Breast epithelium (tissue), 4 donors: Measurements from ENCODE around the gene COA1. TPM values are rescaled to one million over a fixed set of nuclear protein-coding genes. Genes with fewer than 3 reads are reported as not detected.

Experiments
- DNase-seq, 2 donors: peaks; one replicate each; pipeline ENCODE4 v3.0.0-alpha.2; 2019; ENCODE audit warnings: low spot score in 2 of 2
- H3K27ac ChIP-seq, 2 donors: fragments of 200-600 bp; sonication (generic) in 1 of 2; one replicate each; pipeline ENCODE4 v1.5.1; 2016 to 2019; ENCODE audit warnings: mild to moderate bottlenecking in 1 of 2
- H3K27me3 ChIP-seq, 2 donors: fragments of 200-600 bp; sonication (generic) in 1 of 2; one replicate each; pipeline versions ENCODE4 v1.5.1 to v1.6.0; 2017 to 2019; ENCODE audit warnings: control low read depth in 1 of 2, mild to moderate bottlenecking in 1 of 2
- H3K36me3 ChIP-seq: fragments of 200-600 bp; one replicate; pipeline ENCODE4 v1.5.1; 2019
- H3K4me1 ChIP-seq, 2 donors: fragments of 200-600 bp; sonication (generic); one replicate each; pipeline ENCODE4 v1.5.1; 2016 to 2019; ENCODE audit warnings: control low read depth in 1 of 2
- H3K4me3 ChIP-seq, 3 donors: fragments of 200-600 bp; sonication (generic); 1 replicate in 2 of 3; 2 replicates in 1 of 3; pipeline ENCODE4 v1.5.1; 2016 to 2019; ENCODE audit warnings: mild to moderate bottlenecking in 3 of 3, moderate library complexity in 2 of 3
- H3K9me3 ChIP-seq, 2 donors: fragments of 200-600 bp; sonication (generic) in 1 of 2; one replicate each; pipeline ENCODE4 v1.5.1; 2016 to 2019; ENCODE audit warnings: control low read depth in 1 of 2
- POLR2A ChIP-seq: fragments of 450-650 bp; IDR thresholded peaks from one replicate; pipeline ENCODE4 v1.6.1; 2016; ENCODE audit warnings: antibody characterized with exemption, mild to moderate bottlenecking, moderate library complexity
- POLR2AphosphoS5 ChIP-seq, 3 donors: sonication (generic); formaldehyde crosslinking; IDR thresholded peaks; one replicate each; pipeline ENCODE4 v1.6.1; 2017; ENCODE audit warnings: antibody characterized with exemption in 3 of 3
- intact Hi-C: fragments of 100-400 bp; cut with DNase I; formaldehyde crosslinking; loops from one replicate; pipeline ENCODE4 v1.15.1; 2023; ENCODE audit warnings: low total_unique reads
- total RNA-seq, 3 donors: library from RNA; depleted of rRNA; stranded (reverse); fragments of >200 nt; gene quantifications; one replicate each; pipeline ENCODE4 v1.1.0, GENCODE V29; 2016
- TF ChIP-seq, protein P1 (sequence below), 3 donors: fragments of 450-650 bp; IDR thresholded peaks; one replicate each; pipeline ENCODE4 v1.5.1; 2016 to 2017; ENCODE audit warnings: antibody characterized with exemption in 3 of 3, mild to moderate bottlenecking in 3 of 3, moderate library complexity in 3 of 3

The COA1 gene
- total RNA-seq, 3 donors from 2014 or later: 39.0 to 94.3 (median 91.4) TPM

DNA sequence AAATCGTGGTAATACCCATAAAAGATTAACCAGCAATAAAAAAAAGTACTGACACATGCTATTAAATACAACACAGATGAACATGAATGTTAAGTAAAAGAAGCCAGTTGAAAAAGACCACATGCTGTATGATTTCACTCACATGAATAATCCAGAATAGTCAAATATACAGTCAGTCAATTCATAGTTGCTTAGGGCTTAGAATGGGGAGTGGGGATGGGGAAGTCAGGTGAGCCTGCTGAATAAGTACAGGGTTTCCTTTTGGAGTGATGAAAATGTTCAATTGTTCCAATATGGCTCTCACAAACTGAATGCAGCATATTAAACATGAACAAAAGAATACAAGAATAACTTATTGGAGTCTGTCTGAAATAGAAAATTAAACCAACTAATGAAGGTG lies 1.8 kb downstream of the COA1 start:
- Histone ChIP-seq H3K9me3 (no peaks in the 10 kb centered on the region), H3K27ac (no peak overlapping the region), H3K4me1 (peaks cover 0 to 10% of the 10 kb centered on the region in 2 donors), H3K4me3 (no peak overlapping the region), H3K27me3 (no peaks in the 10 kb centered on the region), H3K36me3 (no peaks in the 10 kb centered on the region)
- intact Hi-C loops: no loop called here
- DNase-seq: no peak
- TF ChIP-seq, protein P1, sequence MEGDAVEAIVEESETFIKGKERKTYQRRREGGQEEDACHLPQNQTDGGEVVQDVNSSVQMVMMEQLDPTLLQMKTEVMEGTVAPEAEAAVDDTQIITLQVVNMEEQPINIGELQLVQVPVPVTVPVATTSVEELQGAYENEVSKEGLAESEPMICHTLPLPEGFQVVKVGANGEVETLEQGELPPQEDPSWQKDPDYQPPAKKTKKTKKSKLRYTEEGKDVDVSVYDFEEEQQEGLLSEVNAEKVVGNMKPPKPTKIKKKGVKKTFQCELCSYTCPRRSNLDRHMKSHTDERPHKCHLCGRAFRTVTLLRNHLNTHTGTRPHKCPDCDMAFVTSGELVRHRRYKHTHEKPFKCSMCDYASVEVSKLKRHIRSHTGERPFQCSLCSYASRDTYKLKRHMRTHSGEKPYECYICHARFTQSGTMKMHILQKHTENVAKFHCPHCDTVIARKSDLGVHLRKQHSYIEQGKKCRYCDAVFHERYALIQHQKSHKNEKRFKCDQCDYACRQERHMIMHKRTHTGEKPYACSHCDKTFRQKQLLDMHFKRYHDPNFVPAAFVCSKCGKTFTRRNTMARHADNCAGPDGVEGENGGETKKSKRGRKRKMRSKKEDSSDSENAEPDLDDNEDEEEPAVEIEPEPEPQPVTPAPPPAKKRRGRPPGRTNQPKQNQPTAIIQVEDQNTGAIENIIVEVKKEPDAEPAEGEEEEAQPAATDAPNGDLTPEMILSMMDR (IDR thresholded peaks at IDR 0.05): no peak
- TF ChIP-seq POLR2AphosphoS5 (IDR thresholded peaks at IDR 0.05) (no peak), POLR2A (no peak)

DNA sequence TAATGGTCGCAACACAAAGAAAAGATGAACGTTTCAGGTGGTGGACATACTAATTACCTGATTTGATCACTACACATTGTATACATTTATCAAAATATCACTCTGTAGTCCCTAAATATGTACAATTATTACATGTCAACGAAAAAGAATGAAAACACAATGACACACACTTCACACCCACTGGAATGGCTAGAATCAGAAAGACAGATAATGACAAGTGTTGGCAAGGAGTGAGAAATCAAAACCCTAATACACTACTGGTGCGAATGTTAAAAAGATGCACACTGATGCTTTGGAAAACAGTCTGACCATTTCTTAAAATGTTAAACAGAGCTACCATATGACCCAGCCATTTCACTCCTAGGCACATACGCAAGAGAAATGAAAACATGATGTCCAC lies 2.3 kb downstream of the COA1 start:
- TF ChIP-seq POLR2A (no peak), POLR2AphosphoS5 (IDR thresholded peaks at IDR 0.05) (no peak)
- TF ChIP-seq, protein P1 (IDR thresholded peaks at IDR 0.05): no peak
- no peak for DNase-seq
- Histone ChIP-seq H3K4me1 (peaks cover 0 to 10% of the 10 kb centered on the region in 2 donors), H3K36me3 (no peaks in the 10 kb centered on the region), H3K9me3 (no peaks in the 10 kb centered on the region), H3K27me3 (no peaks in the 10 kb centered on the region), H3K4me3 (no peak overlapping the region), H3K27ac (no peak overlapping the region)
- intact Hi-C loops: no loop called here

DNA sequence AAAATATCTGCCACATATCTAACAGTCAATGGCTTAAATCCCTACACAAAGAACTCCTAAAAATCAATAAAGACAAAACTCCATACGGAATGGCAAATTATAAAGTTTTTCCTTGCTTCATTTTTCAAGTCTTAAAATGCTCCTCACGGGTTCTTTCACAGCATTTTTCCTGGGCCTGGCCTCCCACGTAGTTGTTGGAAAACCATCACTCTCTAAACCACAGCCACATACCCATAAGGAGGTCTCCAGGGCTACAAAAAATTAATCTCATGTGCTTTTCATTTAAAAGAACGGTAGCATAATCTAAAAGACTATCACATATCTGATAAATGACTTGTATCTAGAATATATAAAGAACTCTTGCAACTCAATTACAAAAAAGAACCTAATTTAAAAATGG lies 2.9 kb downstream of the COA1 start:
- Histone ChIP-seq H3K36me3 (no peaks in the 10 kb centered on the region), H3K9me3 (no peaks in the 10 kb centered on the region), H3K27ac (no peak overlapping the region), H3K4me3 (no peak overlapping the region), H3K27me3 (no peaks in the 10 kb centered on the region), H3K4me1 (peaks cover 0 to 10% of the 10 kb centered on the region in 2 donors)
- intact Hi-C loops: no loop called here
- TF ChIP-seq POLR2AphosphoS5 (IDR thresholded peaks at IDR 0.05) (no peak), POLR2A (no peak)
- TF ChIP-seq, protein P1 (IDR thresholded peaks at IDR 0.05): no peak
- no peak for DNase-seq

DNA sequence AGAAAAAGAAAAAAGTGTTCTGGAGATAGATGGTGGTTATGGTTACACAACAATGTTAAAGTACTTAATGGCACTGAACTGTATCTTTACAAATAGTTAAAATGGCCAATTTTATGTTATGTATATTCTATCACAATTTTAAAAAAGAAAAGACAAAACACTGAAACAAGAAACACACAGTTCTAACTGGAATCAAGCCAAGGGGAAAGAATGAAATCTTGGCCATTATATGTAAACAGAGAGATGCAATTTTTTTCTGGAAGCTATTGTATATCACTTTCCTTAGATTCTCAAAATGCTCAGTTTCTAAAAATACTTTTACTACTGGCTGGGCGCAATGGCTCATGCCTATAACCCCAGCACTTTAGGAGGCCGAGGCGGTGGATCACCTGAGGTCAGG lies 4.1 kb downstream of the COA1 start:
- H3K27ac ChIP-seq: no peak overlapping the region
- intact Hi-C loops: no loop called here
- H3K4me3 ChIP-seq: no peak overlapping the region
- peaks cover 0 to 10% of the 10 kb centered on the region in 2 donors for H3K4me1 ChIP-seq
- no peaks in the 10 kb centered on the region for H3K36me3 ChIP-seq
- H3K27me3 ChIP-seq: no peaks in the 10 kb centered on the region
- no peaks in the 10 kb centered on the region for H3K9me3 ChIP-seq
- TF ChIP-seq POLR2A: no peak
- no peak for DNase-seq

DNA sequence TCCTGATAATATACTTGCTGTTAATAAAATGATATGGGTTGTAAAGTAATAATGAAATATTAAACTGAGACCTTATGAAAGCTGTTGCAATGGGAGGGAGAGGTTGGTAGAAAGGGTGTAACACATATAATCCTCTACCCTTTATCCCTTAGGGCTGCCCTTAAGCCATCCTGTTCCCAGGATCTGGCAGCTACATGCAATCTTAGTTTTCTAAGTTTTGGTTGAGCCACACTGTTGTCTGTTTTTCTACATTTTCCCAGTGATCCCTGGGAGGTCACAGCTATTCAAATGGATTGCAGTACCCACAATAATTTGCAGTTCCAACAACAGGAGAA lies 6.3 kb downstream of the COA1 start:
- intact Hi-C loops: no loop called here
- TF ChIP-seq POLR2A: no peak
- TF ChIP-seq POLR2AphosphoS5 (IDR thresholded peaks at IDR 0.05): no peak
- TF ChIP-seq, protein P1 (IDR thresholded peaks at IDR 0.05): no peak
- Histone ChIP-seq H3K27ac (no peak overlapping the region), H3K4me3 (no peak overlapping the region), H3K36me3 (no peaks in the 10 kb centered on the region), H3K4me1 (peaks cover 0 to 4% of the 10 kb centered on the region in 2 donors), H3K9me3 (no peaks in the 10 kb centered on the region), H3K27me3 (no peaks in the 10 kb centered on the region)
- DNase-seq: no peak

DNA sequence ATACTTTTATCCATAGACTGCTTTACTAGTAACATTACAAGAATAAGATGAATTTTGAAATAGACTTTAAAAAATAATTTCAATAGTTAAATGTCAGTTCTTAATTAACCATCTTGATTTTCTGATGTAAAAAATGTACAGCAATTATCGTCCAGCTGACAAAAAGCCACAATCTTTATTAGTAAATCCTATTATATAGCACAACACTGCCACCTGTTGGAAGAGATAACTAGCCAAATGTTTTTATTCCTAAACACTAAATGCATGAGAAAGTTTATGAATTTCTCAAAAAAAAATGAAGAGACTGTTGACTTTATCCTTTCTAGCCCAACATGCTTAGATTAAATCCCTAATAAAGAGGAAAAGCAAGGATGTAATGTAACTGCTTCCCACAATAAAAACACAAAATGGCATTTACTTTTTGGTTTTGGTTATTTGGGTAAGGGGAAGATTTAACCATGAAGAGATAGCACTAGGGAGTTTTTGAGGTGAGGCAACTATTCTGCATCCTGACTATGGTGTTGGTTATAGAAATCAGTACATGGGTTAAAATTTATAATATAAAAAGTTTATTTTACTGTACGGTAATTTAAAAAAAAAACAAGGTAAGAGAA lies 8.0 kb downstream of the COA1 start:
- Histone ChIP-seq H3K27ac (no peak overlapping the region), H3K4me3 (no peak overlapping the region), H3K36me3 (no peaks in the 10 kb centered on the region), H3K4me1 (peaks cover 0 to 4% of the 10 kb centered on the region in 2 donors), H3K27me3 (no peaks in the 10 kb centered on the region), H3K9me3 (no peaks in the 10 kb centered on the region)
- DNase-seq: no peak
- intact Hi-C loops: no loop called here
- TF ChIP-seq POLR2A: no peak
- TF ChIP-seq, protein P1 (IDR thresholded peaks at IDR 0.05): peak; percentile 35 to 66 (median 62)
- no peak for TF ChIP-seq POLR2AphosphoS5 (IDR thresholded peaks at IDR 0.05)
